K562 (cell line): ENCODE measurements around the gene SNX15. TPM values are rescaled to one million over a fixed set of nuclear protein-coding genes. Genes with fewer than 3 reads are reported as not detected.

Experiments used
- CTBP1 ChIP-seq: fragments of 450-650 bp; IDR thresholded peaks from 2 replicates; pipeline ENCODE4 v1.6.1; 2016; ENCODE audit warnings: borderline replicate concordance
- CXXC5 ChIP-seq: fragments of 250-450 bp; sonication (Bioruptor Pico); IDR thresholded peaks from 2 replicates; pipeline ENCODE4 v1.8.0; 2022; ENCODE audit warnings: inconsistent platforms, mild to moderate bottlenecking, moderate library complexity
- ESRRA ChIP-seq: fragments of 450-650 bp; IDR thresholded peaks from 2 replicates; pipeline ENCODE4 v1.6.1; 2014; ENCODE audit warnings: low read depth, mild to moderate bottlenecking, moderate library complexity, borderline replicate concordance
- L3MBTL2 ChIP-seq: fragments of 450-650 bp; IDR thresholded peaks from 2 replicates; pipeline ENCODE4 v1.6.1; 2016; ENCODE audit warnings: mild to moderate bottlenecking, moderate library complexity
- NR2F6 ChIP-seq: fragments of 450-650 bp; formaldehyde crosslinking; IDR thresholded peaks from 2 replicates; pipeline ENCODE4 v1.4.0; 2020; ENCODE audit warnings: mild to moderate bottlenecking
- NR3C1 ChIP-seq: sonication (generic); formaldehyde crosslinking; IDR thresholded peaks from 2 replicates; pipeline ENCODE4 v1.8.1; 2022; ENCODE audit warnings: missing genetic modification reagents
- PHF8 ChIP-seq: fragments of 200-600 bp; sonication (generic); IDR thresholded peaks from 2 replicates; pipeline ENCODE4 v1.6.1; 2012; ENCODE audit warnings: mixed run types, mild to moderate bottlenecking, inconsistent platforms, low read length, moderate library complexity, borderline replicate concordance
- POLR2H ChIP-seq: IDR thresholded peaks from 2 replicates; pipeline ENCODE4 v1.6.1; 2016; ENCODE audit warnings: missing genetic modification characterization, low read depth, mild to moderate bottlenecking, control low read depth, missing compliant biosample characterization, moderate library complexity
- SMAD4 ChIP-seq: fragments of 250-450 bp; sonication (Bioruptor Pico); conservative IDR thresholded peaks from 2 replicates; pipeline ENCODE4 v1.8.0; 2021; ENCODE audit warnings: inconsistent platforms, mild to moderate bottlenecking, moderate library complexity
- TAF7 ChIP-seq: fragments of 450-650 bp; IDR thresholded peaks from 2 replicates; pipeline ENCODE4 v1.6.1; 2016; ENCODE audit warnings: missing genetic modification characterization, missing compliant biosample characterization
- polyA plus RNA-seq, 8 experiments: library from polyadenylated mRNA; depleted of rRNA in 4 of 8; stranded (reverse) in 5 of 8; unstranded in 3 of 8; fragments of >200 nt; fragmentation: Nextera tagmentation in 2 of 8; fragmentation: Illumina TruSeq in 1 of 8; extraction: Ambion mirVana in 2 of 8; extraction: Trizol in 1 of 8; gene quantifications; 2 replicates each; pipeline versions ENCODE4 v1.2.1 to v1.2.3, GENCODE V29; 2011 to 2014; ENCODE audit warnings: inconsistent platforms in 1 of 8, missing spikeins in 1 of 8
- total RNA-seq, 7 experiments: library from RNA; depleted of rRNA in 6 of 7; stranded (reverse); fragments of >200 nt in 6 of 7; fragmentation: Illumina TruSeq in 2 of 7; extraction: Trizol in 2 of 7; gene quantifications; 2 replicates each; pipeline versions ENCODE4 v1.2.1 to v1.2.3, GENCODE V29; 2011 to 2021; ENCODE audit warnings: low replicate concordance in 1 of 7
- TF ChIP-seq, protein P1 (sequence below): fragments of 250-450 bp; sonication (Bioruptor Pico); IDR thresholded peaks from 2 replicates; pipeline ENCODE4 v1.5.0; 2021
- TF ChIP-seq, protein P2 (sequence below): sonication (generic); formaldehyde crosslinking; IDR thresholded peaks from 2 replicates; pipeline ENCODE4 v1.8.1; 2023; ENCODE audit warnings: mild to moderate bottlenecking, missing genetic modification reagents, moderate library complexity
- TF ChIP-seq, protein P3 (sequence below), 2 experiments: fragments of 450-650 bp; conservative IDR thresholded peaks; 2 replicates each; pipeline ENCODE4 v1.6.1; 2017; ENCODE audit warnings: mild to moderate bottlenecking in 2 of 2, moderate library complexity in 2 of 2
- TF ChIP-seq, protein P4 (sequence below): fragments of 450-650 bp; IDR thresholded peaks from 2 replicates; pipeline ENCODE4 v1.6.1; 2017; ENCODE audit warnings: antibody characterized with exemption, mild to moderate bottlenecking
- TF ChIP-seq, protein P5 (sequence below), 3 experiments: fragments of 200-800 bp in 1 of 3; fragments of 250-450 bp in 1 of 3; fragments of 450-650 bp in 1 of 3; sonication (Bioruptor Pico) in 1 of 3; sonication (Bioruptor generic) in 1 of 3; formaldehyde crosslinking in 1 of 3; IDR thresholded peaks; 2 replicates each; pipeline versions ENCODE4 v1.6.1 to v1.8.0; 2016 to 2022; ENCODE audit warnings: mild to moderate bottlenecking in 2 of 3, missing genetic modification characterization in 2 of 3, missing compliant biosample characterization in 1 of 3, moderate library complexity in 1 of 3

Gene SNX15
- total and polyA plus RNA-seq, 9 of the 15 experiments (the other 6 are each of a cell fraction or from before 2014, with no cell fraction given), result 1.8 to 27.8 (median 15.2) TPM

DNA sequence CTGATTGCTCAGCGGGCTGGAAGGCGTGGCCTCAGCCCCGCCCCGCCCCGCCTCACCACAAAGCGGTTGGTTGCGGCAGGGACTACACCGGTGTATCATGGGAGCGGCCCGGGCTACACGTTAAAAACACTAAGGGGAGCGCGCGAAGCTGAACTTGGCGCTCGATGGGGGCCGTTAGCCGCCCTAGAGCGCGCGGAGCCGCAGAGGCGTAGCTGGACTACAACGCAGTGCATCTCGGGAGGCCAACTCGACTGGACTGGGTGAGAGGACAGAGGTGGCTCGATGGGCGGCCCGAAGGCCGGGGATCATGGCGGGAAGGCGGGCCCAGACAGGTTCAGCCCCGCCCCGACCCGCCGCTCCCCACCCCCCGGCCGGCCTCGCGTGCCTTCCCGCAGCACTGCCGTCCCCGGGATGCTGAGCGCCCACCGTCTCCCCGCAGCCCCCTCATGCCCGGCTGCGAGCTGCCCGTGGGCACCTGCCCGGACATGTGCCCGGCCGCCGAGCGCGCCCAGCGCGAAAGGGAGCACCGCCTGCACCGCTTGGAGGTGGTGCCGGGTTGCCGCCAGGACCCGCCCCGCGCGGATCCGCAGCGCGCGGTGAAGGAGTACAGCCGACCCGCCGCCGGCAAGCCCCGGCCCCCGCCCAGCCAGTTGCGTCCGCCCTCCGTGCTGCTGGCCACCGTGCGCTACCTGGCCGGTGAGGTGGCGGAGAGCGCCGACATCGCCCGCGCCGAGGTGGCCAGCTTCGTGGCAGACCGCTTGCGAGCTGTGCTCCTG, 13.8 kb downstream of the SNX15 start, which contains the start of gene SAC3D1 (continued):
- peak; percentile 71; the same call in 1 of the 2 replicates for TF ChIP-seq NR3C1 (CRISPR knock-in tag)
- TF ChIP-seq, protein P1, sequence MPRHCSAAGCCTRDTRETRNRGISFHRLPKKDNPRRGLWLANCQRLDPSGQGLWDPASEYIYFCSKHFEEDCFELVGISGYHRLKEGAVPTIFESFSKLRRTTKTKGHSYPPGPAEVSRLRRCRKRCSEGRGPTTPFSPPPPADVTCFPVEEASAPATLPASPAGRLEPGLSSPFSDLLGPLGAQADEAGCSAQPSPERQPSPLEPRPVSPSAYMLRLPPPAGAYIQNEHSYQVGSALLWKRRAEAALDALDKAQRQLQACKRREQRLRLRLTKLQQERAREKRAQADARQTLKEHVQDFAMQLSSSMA (CRISPR knock-in tag), result no peak
- TF ChIP-seq, protein P2, sequence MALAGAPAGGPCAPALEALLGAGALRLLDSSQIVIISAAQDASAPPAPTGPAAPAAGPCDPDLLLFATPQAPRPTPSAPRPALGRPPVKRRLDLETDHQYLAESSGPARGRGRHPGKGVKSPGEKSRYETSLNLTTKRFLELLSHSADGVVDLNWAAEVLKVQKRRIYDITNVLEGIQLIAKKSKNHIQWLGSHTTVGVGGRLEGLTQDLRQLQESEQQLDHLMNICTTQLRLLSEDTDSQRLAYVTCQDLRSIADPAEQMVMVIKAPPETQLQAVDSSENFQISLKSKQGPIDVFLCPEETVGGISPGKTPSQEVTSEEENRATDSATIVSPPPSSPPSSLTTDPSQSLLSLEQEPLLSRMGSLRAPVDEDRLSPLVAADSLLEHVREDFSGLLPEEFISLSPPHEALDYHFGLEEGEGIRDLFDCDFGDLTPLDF, result peak; percentile 97
- peak; percentile 39; the same call in 1 of the 2 replicates for TF ChIP-seq TAF7 (tag)
- TF ChIP-seq, protein P3, sequence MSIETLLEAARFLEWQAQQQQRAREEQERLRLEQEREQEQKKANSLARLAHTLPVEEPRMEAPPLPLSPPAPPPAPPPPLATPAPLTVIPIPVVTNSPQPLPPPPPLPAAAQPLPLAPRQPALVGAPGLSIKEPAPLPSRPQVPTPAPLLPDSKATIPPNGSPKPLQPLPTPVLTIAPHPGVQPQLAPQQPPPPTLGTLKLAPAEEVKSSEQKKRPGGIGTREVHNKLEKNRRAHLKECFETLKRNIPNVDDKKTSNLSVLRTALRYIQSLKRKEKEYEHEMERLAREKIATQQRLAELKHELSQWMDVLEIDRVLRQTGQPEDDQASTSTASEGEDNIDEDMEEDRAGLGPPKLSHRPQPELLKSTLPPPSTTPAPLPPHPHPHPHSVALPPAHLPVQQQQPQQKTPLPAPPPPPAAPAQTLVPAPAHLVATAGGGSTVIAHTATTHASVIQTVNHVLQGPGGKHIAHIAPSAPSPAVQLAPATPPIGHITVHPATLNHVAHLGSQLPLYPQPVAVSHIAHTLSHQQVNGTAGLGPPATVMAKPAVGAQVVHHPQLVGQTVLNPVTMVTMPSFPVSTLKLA (conservative IDR thresholded peaks at IDR 0.05), result peak; percentile 42 to 76; a peak in 3 of 4 replicates
- peak; percentile 78 for TF ChIP-seq L3MBTL2
- peak; percentile 87 for TF ChIP-seq PHF8
- TF ChIP-seq CTBP1, result peak; percentile 90
- TF ChIP-seq CXXC5, result peak; percentile 85
- TF ChIP-seq SMAD4 (CRISPR knock-in tag), result peak; percentile 34
- TF ChIP-seq, protein P4, sequence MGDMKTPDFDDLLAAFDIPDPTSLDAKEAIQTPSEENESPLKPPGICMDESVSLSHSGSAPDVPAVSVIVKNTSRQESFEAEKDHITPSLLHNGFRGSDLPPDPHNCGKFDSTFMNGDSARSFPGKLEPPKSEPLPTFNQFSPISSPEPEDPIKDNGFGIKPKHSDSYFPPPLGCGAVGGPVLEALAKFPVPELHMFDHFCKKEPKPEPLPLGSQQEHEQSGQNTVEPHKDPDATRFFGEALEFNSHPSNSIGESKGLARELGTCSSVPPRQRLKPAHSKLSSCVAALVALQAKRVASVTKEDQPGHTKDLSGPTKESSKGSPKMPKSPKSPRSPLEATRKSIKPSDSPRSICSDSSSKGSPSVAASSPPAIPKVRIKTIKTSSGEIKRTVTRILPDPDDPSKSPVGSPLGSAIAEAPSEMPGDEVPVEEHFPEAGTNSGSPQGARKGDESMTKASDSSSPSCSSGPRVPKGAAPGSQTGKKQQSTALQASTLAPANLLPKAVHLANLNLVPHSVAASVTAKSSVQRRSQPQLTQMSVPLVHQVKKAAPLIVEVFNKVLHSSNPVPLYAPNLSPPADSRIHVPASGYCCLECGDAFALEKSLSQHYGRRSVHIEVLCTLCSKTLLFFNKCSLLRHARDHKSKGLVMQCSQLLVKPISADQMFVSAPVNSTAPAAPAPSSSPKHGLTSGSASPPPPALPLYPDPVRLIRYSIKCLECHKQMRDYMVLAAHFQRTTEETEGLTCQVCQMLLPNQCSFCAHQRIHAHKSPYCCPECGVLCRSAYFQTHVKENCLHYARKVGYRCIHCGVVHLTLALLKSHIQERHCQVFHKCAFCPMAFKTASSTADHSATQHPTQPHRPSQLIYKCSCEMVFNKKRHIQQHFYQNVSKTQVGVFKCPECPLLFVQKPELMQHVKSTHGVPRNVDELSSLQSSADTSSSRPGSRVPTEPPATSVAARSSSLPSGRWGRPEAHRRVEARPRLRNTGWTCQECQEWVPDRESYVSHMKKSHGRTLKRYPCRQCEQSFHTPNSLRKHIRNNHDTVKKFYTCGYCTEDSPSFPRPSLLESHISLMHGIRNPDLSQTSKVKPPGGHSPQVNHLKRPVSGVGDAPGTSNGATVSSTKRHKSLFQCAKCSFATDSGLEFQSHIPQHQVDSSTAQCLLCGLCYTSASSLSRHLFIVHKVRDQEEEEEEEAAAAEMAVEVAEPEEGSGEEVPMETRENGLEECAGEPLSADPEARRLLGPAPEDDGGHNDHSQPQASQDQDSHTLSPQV, result no peak
- peak; percentile 79 for TF ChIP-seq POLR2H (tag)
- TF ChIP-seq, protein P5, sequence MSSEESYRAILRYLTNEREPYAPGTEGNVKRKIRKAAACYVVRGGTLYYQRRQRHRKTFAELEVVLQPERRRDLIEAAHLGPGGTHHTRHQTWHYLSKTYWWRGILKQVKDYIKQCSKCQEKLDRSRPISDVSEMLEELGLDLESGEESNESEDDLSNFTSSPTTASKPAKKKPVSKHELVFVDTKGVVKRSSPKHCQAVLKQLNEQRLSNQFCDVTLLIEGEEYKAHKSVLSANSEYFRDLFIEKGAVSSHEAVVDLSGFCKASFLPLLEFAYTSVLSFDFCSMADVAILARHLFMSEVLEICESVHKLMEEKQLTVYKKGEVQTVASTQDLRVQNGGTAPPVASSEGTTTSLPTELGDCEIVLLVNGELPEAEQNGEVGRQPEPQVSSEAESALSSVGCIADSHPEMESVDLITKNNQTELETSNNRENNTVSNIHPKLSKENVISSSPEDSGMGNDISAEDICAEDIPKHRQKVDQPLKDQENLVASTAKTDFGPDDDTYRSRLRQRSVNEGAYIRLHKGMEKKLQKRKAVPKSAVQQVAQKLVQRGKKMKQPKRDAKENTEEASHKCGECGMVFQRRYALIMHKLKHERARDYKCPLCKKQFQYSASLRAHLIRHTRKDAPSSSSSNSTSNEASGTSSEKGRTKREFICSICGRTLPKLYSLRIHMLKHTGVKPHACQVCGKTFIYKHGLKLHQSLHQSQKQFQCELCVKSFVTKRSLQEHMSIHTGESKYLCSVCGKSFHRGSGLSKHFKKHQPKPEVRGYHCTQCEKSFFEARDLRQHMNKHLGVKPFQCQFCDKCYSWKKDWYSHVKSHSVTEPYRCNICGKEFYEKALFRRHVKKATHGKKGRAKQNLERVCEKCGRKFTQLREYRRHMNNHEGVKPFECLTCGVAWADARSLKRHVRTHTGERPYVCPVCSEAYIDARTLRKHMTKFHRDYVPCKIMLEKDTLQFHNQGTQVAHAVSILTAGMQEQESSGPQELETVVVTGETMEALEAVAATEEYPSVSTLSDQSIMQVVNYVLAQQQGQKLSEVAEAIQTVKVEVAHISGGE (CRISPR knock-in tag; IDR thresholded peaks at IDR 0.05), result peak in 1 of 3 experiments; percentile 62; a peak in 2 of 6 replicates
- TF ChIP-seq NR2F6, result no peak
- TF ChIP-seq ESRRA, result peak; percentile 80
